Measurements from ENCODE around the gene TRIM15. TPM values are rescaled to one million over a fixed set of nuclear protein-coding genes. Genes with fewer than 3 reads are reported as not detected.

The TRIM15 gene
- total and polyA plus RNA-seq, 2 donors (not counting 3 experiments of a cell fraction or from before 2014, with no cell fraction given): not detected

DNA sequence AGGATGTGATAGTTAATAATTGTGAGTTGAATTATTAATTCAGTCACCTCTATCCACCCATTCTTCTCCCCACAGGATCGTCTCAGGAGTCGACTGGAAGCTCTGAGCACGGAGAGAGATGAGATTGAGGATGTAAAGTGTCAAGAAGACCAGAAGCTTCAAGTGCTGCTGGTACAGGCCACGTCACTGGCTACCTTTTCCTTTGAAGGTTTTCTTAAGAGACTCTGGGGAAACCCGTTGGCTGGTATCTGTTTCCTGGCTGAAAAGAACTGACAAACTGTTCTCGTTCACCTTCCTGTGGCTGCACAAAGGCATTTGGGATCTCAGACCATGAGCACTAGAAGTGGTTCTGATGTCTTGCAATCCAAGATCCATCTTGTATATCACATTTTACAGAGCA is 3.8 kb downstream of the TRIM15 start:
- DNase-seq (ENCODE audit: low read depth, low spot score): no peak
- peaks cover 36 to 53% of the 10 kb centered on the region in 2 experiments for H3K27me3 ChIP-seq (ENCODE audit: control insufficient read depth in 2 of 2, insufficient read depth in 2 of 2, low read length in 2 of 2)

More for the DNA sequence above, 3.8 kb downstream of the TRIM15 start:
- Histone ChIP-seq H3K27ac (ENCODE audit: insufficient read depth, low read depth, low read length) (no peak overlapping the region), H3K4me1 (ENCODE audit: control insufficient read depth, extremely low read depth, insufficient read depth, low read length) (no peaks in the 10 kb centered on the region), H3K4me3 (replicated peaks in 1 of 3; ENCODE audit: insufficient read depth in 1 of 3, low read depth in 1 of 3, low read length in 3 of 3) (no peak overlapping the region), H4K20me1 (replicated peaks; ENCODE audit: control insufficient read depth, extremely low read depth, insufficient read depth, low read length) (no peaks in the 10 kb centered on the region), H3K9me3 (replicated peaks; ENCODE audit: control insufficient read depth, insufficient read depth, low read length) (no peaks in the 10 kb centered on the region), H3K4me2 (ENCODE audit: insufficient read depth, low read length) (no peak overlapping the region), H3K9me1 (replicated peaks; ENCODE audit: control insufficient read depth, extremely low read depth, insufficient read depth, low read length) (no peaks in the 10 kb centered on the region), H3K79me2 (ENCODE audit: control insufficient read depth, insufficient read depth, low read length) (no peaks in the 10 kb centered on the region), H2AFZ (ENCODE audit: low read depth, low read length) (no peak overlapping the region), H3K36me3 (ENCODE audit: control insufficient read depth in 2 of 2, extremely low read depth in 1 of 2, insufficient read depth in 2 of 2, low read length in 2 of 2) (no peaks in the 10 kb centered on the region), H3K9ac (replicated peaks; ENCODE audit: extremely low read depth, insufficient read depth, low read length) (no peak overlapping the region)
- dilution Hi-C loops (cut with MboI; ENCODE audit: extremely low pct_ligation_motif_present, low sequenced_read_pairs): no loop called here
- no peak for FAIRE-seq
- POLR2A ChIA-PET: no interaction called here
- CTCF ChIA-PET: interaction anchor here (2.3 kb wide), 2 partner anchors 35 to 63 kb away, joined by 15 to 19 read pairs; no protein-coding TSS in a partner anchor
- BruUV-seq (replicated peaks): no TSS peak
- intact Hi-C loops (cut with micrococcal nuclease): no loop called here
- no peak for TF ChIP-seq MYC (IDR thresholded peaks at IDR 0.05; ENCODE audit: low read depth, low read length)
- TF ChIP-seq EZH2 (IDR thresholded peaks at IDR 0.05; ENCODE audit: borderline replicate concordance, low read depth, low read length, severe bottlenecking): no peak
- TF ChIP-seq, protein P1, sequence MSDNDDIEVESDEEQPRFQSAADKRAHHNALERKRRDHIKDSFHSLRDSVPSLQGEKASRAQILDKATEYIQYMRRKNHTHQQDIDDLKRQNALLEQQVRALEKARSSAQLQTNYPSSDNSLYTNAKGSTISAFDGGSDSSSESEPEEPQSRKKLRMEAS (IDR thresholded peaks at IDR 0.05; ENCODE audit: insufficient read depth, insufficient read length): no peak
- TF ChIP-seq JUN (IDR thresholded peaks at IDR 0.05; ENCODE audit: borderline replicate concordance, insufficient read depth, insufficient read length, low read depth): no peak
- TF ChIP-seq, protein P2, sequence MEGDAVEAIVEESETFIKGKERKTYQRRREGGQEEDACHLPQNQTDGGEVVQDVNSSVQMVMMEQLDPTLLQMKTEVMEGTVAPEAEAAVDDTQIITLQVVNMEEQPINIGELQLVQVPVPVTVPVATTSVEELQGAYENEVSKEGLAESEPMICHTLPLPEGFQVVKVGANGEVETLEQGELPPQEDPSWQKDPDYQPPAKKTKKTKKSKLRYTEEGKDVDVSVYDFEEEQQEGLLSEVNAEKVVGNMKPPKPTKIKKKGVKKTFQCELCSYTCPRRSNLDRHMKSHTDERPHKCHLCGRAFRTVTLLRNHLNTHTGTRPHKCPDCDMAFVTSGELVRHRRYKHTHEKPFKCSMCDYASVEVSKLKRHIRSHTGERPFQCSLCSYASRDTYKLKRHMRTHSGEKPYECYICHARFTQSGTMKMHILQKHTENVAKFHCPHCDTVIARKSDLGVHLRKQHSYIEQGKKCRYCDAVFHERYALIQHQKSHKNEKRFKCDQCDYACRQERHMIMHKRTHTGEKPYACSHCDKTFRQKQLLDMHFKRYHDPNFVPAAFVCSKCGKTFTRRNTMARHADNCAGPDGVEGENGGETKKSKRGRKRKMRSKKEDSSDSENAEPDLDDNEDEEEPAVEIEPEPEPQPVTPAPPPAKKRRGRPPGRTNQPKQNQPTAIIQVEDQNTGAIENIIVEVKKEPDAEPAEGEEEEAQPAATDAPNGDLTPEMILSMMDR (IDR thresholded peaks at IDR 0.05; ENCODE audit: extremely low read depth in 1 of 2, insufficient read depth in 1 of 2, low read depth in 1 of 2, low read length in 2 of 2): no peak
- TF ChIP-seq POLR2AphosphoS5 (IDR thresholded peaks at IDR 0.05; ENCODE audit: insufficient read depth, low read depth, low read length): no peak
- TF ChIP-seq GATA2 (IDR thresholded peaks at IDR 0.05; ENCODE audit: insufficient read depth, insufficient read length, low read depth, low read length): no peak
- TF ChIP-seq POLR2A (IDR thresholded peaks at IDR 0.05; ENCODE audit: low read depth, low read length): no peak
- no peak for TF ChIP-seq FOS (IDR thresholded peaks at IDR 0.05; ENCODE audit: borderline replicate concordance, insufficient read depth, low read length)

Measured in endothelial cell of umbilical vein (primary cell).